Measurements from ENCODE around the gene ZNHIT3.

Gene ZNHIT3

DNA sequence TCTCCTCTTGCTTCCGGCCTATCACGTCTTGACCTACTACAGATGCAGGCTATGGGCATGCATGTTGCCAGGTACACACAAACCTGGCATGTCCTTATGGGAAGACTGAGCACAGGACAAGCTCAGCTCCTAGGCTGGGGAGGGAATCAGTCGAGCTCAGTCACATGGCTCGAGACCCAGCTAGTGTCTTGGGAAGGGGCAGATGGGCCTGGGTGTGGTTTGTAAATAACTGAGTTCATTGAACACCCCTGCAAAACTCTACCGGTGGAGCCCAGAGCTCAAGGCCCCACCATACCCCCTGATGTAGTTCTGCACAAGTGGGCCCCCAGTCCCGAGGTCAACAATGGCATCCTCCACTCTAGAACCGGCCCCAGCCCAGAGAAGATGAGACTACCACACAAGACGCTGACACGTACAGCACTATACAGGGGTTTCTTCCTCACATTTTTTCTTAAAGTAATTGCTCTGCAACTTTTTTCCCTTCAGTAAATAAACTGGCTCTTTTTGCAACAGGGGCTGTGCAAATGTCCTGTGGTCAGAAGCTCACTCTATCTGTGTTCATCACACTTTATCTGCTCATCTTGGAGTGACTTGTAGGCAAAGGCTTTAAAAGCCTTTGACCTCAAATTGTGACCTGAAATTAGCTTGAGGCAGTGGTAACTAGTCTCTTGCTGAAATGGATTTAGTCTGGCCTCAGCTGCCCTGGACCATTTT lies 22.9 kb downstream of the ZNHIT3 start:
- no peaks in the 10 kb centered on the region for H3K27me3 ChIP-seq (ENCODE audit: control insufficient read depth, low read length)

DNA sequence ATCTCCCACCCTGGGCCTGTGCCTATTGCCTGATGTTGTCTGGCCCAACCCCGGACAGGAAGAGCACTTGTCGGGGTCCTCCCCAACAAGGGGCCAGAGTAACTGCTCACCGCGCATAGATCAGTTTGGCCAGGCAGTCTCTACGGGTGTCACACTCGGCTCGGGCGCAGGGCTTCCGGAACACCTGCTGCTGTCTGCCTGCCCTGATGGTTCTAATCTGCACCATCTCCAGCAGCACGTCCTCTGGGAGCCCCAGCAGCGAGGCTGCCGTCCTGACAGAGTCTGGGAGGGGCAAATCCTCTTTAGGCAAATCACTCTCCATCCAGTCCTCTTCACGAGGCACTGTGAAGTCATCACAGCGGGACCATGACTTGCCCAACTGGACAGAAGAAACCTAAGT lies 24.2 kb downstream of the ZNHIT3 start:
- no peaks in the 10 kb centered on the region for H3K79me2 ChIP-seq (ENCODE audit: control insufficient read depth, low read length)
- H3K4me3 ChIP-seq (ENCODE audit: low read length), result no peak overlapping the region
- no peak overlapping the region for H3K27ac ChIP-seq (ENCODE audit: low read depth, low read length)
- H3K4me1 ChIP-seq (ENCODE audit: control insufficient read depth, low read length), result no peaks in the 10 kb centered on the region
- H3K4me2 ChIP-seq (ENCODE audit: low read length), result no peak overlapping the region
- H3K36me3 ChIP-seq (ENCODE audit: control insufficient read depth, low read length), result peaks cover 95% of the 10 kb centered on the region
- no peaks in the 10 kb centered on the region for H3K9me2 ChIP-seq (replicated peaks; ENCODE audit: control insufficient read depth, low read length)
- H4K20me1 ChIP-seq (ENCODE audit: control insufficient read depth, insufficient read depth, low read depth, low read length), result no peaks in the 10 kb centered on the region
- H3K27me3 ChIP-seq (ENCODE audit: control insufficient read depth, low read length), result no peaks in the 10 kb centered on the region
- TF ChIP-seq, protein P1, sequence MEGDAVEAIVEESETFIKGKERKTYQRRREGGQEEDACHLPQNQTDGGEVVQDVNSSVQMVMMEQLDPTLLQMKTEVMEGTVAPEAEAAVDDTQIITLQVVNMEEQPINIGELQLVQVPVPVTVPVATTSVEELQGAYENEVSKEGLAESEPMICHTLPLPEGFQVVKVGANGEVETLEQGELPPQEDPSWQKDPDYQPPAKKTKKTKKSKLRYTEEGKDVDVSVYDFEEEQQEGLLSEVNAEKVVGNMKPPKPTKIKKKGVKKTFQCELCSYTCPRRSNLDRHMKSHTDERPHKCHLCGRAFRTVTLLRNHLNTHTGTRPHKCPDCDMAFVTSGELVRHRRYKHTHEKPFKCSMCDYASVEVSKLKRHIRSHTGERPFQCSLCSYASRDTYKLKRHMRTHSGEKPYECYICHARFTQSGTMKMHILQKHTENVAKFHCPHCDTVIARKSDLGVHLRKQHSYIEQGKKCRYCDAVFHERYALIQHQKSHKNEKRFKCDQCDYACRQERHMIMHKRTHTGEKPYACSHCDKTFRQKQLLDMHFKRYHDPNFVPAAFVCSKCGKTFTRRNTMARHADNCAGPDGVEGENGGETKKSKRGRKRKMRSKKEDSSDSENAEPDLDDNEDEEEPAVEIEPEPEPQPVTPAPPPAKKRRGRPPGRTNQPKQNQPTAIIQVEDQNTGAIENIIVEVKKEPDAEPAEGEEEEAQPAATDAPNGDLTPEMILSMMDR (IDR thresholded peaks at IDR 0.05; ENCODE audit: low read depth, low read length, poor library complexity, severe bottlenecking), result no peak
- no peak for TF ChIP-seq EZH2phosphoT487 (IDR thresholded peaks at IDR 0.05; ENCODE audit: borderline replicate concordance, low read length)
- no peaks in the 10 kb centered on the region for H3K9me3 ChIP-seq (ENCODE audit: control insufficient read depth, insufficient read depth, low read length)
- no peaks in the 10 kb centered on the region for H3F3A ChIP-seq (ENCODE audit: control insufficient read depth, insufficient read depth)

More for the DNA sequence above, 22.9 kb downstream of the ZNHIT3 start:
- H3K4me1 ChIP-seq (ENCODE audit: control insufficient read depth, low read length), result no peaks in the 10 kb centered on the region
- peaks cover 92% of the 10 kb centered on the region for H3K36me3 ChIP-seq (ENCODE audit: control insufficient read depth, low read length)
- H3K79me2 ChIP-seq (ENCODE audit: control insufficient read depth, low read length), result no peaks in the 10 kb centered on the region
- H4K20me1 ChIP-seq (ENCODE audit: control insufficient read depth, insufficient read depth, low read depth, low read length), result no peaks in the 10 kb centered on the region
- no peaks in the 10 kb centered on the region for H3F3A ChIP-seq (ENCODE audit: control insufficient read depth, insufficient read depth)
- H3K4me2 ChIP-seq (ENCODE audit: low read length), result no peak overlapping the region
- no peak overlapping the region for H3K27ac ChIP-seq (ENCODE audit: low read depth, low read length)
- no peak overlapping the region for H3K4me3 ChIP-seq (ENCODE audit: low read length)
- no peak for TF ChIP-seq EZH2phosphoT487 (IDR thresholded peaks at IDR 0.05; ENCODE audit: borderline replicate concordance, low read length)
- TF ChIP-seq, protein P1 (IDR thresholded peaks at IDR 0.05; ENCODE audit: low read depth, low read length, poor library complexity, severe bottlenecking), result no peak
- no peaks in the 10 kb centered on the region for H3K9me3 ChIP-seq (ENCODE audit: control insufficient read depth, insufficient read depth, low read length)
- no peaks in the 10 kb centered on the region for H3K9me2 ChIP-seq (replicated peaks; ENCODE audit: control insufficient read depth, low read length)

DNA sequence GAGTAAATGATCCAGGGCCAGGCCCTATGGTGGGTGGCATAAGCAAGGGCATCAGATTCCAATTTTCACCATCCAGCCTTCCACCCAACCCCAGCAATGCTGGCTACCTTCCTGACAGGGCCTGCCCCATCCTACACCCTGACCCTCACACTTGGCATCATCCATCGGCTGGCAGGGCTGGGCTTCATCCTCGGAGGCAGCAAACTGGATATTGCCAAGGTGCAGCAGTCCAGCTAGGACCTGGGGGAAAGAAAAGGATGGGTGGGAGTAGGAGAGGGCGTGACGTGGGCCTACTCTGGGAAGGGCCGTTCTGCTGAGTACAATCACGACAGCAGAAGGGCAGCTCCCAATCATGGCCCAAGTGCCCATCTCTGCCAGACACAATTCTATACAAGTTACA lies 24.7 kb downstream of the ZNHIT3 start:
- Histone ChIP-seq H3K4me1 (ENCODE audit: control insufficient read depth, low read length) (no peaks in the 10 kb centered on the region), H3F3A (ENCODE audit: control insufficient read depth, insufficient read depth) (no peaks in the 10 kb centered on the region), H3K36me3 (ENCODE audit: control insufficient read depth, low read length) (peaks cover 93% of the 10 kb centered on the region), H3K79me2 (ENCODE audit: control insufficient read depth, low read length) (no peaks in the 10 kb centered on the region), H3K27ac (ENCODE audit: low read depth, low read length) (no peak overlapping the region), H4K20me1 (ENCODE audit: control insufficient read depth, insufficient read depth, low read depth, low read length) (no peaks in the 10 kb centered on the region), H3K9me3 (ENCODE audit: control insufficient read depth, insufficient read depth, low read length) (no peaks in the 10 kb centered on the region), H3K9me2 (replicated peaks; ENCODE audit: control insufficient read depth, low read length) (no peaks in the 10 kb centered on the region), H3K27me3 (ENCODE audit: control insufficient read depth, low read length) (no peaks in the 10 kb centered on the region), H3K4me2 (ENCODE audit: low read length) (no peak overlapping the region), H3K4me3 (ENCODE audit: low read length) (no peak overlapping the region)
- TF ChIP-seq, protein P1 (IDR thresholded peaks at IDR 0.05; ENCODE audit: low read depth, low read length, poor library complexity, severe bottlenecking), result no peak
- TF ChIP-seq EZH2phosphoT487 (IDR thresholded peaks at IDR 0.05; ENCODE audit: borderline replicate concordance, low read length), result no peak

All from DOHH2 (cell line).